ENCODE measurements around the gene FAM76A.
"Not testable (repeated sequence)": the region's sequence is repeated elsewhere in the genome, so short reads cannot be mapped to it uniquely, and the experiment has no call there.

DNA sequence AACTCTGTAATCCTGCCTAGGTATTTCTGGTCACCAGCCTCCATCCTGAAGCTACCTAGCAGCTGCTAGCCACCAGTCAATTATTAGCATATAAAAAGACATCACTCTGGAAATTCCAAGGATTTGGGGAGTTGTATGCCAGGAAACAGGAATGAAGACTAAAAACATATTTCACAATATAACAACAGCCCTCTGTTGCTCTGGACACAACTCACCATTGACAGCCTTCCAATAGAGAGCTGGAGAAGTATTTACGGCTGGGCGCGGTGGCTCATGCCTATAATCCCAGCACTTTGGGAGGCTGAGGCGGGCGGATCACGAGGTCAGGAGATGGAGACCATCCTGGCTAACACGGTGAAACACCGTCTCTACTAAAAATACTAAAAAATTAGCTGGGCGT, 28.9 kb upstream of the FAM76A start:
- TF ChIP-seq, protein P1, sequence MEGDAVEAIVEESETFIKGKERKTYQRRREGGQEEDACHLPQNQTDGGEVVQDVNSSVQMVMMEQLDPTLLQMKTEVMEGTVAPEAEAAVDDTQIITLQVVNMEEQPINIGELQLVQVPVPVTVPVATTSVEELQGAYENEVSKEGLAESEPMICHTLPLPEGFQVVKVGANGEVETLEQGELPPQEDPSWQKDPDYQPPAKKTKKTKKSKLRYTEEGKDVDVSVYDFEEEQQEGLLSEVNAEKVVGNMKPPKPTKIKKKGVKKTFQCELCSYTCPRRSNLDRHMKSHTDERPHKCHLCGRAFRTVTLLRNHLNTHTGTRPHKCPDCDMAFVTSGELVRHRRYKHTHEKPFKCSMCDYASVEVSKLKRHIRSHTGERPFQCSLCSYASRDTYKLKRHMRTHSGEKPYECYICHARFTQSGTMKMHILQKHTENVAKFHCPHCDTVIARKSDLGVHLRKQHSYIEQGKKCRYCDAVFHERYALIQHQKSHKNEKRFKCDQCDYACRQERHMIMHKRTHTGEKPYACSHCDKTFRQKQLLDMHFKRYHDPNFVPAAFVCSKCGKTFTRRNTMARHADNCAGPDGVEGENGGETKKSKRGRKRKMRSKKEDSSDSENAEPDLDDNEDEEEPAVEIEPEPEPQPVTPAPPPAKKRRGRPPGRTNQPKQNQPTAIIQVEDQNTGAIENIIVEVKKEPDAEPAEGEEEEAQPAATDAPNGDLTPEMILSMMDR (IDR thresholded peaks at IDR 0.05) = not testable (repeated sequence)
- not testable (repeated sequence) for TF ChIP-seq POLR2A (IDR thresholded peaks at IDR 0.05)

Measured in testis (tissue), 2 donors.